GM19351 (cell line): Measurements from ENCODE around the gene L2HGDH.
A peak's percentile ranks its signal among the peaks of the same experiment; 100 is the strongest.

ENCODE experiments used
- ATAC-seq: cut with Tn5 transposase; IDR thresholded peaks from one replicate; pipeline ENCODE4 v1.9.1; 2021; ENCODE audit warnings: mild to moderate bottlenecking, moderate library complexity; ENCODE audit not compliant: unreplicated experiment

The L2HGDH gene

DNA sequence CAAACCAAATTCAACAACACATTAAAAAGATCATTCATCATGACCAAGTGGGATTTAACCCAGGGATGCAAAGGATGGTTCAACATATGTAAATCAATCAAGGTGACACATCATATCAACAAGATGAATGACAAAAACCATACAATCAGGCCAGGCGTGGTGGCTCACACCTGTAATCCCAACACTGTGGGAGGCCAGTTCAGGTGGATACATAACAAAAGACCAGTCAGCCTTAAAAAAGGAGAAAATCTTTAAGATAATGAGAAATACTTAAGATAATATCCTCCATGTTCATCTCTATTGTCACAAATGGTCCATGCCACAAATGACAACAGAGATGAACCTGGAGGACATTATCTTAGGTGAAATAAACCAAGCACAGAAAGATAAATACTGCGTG lies 12.4 kb downstream of the L2HGDH start:
- ATAC-seq, result no peak

DNA sequence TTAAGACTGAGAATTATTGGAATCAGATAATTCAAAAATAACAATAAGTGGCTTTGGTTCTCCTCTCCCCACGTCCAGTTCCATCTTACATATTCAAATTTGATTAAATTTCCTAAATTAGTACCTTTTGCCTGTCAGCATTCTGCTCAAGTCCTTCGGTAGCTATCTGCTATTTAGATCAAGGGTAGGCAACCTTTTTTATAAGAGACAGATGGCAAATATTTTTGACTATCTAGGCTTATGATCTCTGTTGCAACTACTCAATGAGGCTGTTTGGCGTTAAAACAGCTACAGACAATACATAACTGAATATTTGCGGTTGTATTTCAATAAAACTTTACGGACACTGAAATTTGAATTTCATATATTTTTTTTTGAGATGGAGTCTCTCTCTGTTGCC lies 21.7 kb downstream of the L2HGDH start:
- ATAC-seq, result no peak

DNA sequence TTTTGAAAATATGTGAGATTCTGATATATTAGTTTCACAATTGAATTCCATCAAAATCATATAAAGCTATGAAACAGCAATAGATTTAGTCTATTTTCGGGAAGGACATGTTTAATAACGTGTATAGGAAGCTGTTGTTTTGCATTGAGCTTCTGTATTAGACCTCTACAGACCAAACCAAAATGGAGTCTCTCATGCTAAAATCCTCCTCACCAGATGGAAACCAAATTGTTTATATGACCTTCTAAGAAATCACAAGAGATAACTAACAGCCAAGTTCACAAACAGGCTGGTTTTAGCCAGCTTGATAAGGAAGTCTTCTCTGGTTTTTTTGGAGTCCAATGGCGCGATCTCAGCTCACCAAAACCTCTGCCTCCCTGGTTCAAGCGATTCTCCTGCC lies 23.9 kb downstream of the L2HGDH start:
- ATAC-seq, result no peak

DNA sequence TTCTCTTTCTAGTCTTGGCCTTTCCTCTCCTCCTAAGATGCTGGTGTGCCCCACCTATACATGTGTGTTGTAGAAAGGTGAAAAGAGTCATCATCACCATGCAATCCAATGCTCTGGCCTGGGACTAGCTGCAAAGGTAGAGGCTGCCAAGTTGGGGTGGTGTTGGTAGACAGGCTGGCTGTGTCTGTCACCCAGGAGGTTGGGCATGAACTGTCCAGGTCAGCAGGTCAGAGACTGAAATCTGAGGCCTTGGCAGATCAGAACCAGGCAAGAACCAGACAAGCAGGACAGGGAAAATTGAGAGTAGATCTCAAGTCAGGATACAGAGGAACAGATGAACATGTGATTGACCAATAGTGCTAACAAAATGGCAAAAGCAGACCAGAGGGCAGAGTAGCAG lies 26.2 kb downstream of the L2HGDH start:
- ATAC-seq, result no peak

DNA sequence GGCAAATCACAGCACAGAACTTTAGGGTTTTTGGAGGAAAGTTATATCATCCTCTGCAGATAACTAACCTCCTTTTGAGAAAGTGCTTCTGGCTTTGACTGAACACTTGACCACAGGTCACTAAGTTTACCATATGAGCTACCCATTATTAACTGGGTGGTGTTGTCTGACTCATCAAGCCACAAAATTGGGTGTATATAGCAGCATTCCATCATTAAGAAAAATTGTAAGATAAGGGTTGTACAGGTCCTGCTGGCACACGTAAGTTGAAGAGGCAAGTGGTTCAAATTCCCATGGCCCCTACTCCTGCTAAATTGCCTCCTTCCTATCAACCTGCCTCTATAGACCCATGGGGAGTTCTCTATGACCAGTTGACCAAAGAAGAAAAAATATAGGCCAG lies 39.5 kb downstream of the L2HGDH start:
- no peak for ATAC-seq

DNA sequence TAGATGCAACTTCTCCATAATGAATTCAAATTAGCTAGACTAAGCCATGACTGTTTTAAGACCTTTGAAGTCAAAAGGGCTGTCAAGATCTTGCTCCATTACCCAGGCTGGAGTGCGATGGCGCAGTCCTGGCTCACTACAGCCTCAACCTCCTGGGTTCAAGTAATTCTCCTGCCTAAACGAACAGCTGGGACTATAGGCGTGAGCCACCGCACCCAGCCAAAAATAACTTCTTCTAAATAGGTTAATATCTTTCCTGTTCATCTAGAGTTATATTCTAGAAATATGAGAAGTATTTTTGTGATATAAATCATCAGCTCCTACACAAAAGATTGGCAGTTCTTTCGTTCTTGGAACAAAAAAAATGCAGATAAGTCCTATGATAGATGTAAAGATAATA lies 41.1 kb downstream of the L2HGDH start:
- no peak for ATAC-seq

DNA sequence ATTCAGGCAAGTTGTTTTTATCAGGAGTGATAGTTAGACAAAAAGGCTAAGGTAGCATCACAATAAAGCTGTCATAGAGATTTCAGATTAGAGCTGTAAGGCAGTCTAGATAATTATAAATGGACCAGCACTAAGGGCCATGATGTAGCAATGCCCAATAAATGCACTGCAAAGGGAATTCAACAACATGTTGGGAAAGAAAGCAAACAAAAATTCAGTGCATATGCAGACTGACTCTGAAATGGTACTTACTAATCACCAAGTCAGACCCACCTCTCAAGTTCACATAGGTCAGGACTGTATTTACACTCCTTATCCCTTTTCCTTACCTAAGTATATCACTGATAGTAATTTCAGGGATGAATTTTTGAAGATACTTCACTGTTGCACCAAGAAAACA lies 47.0 kb downstream of the L2HGDH start:
- ATAC-seq, result no peak

DNA sequence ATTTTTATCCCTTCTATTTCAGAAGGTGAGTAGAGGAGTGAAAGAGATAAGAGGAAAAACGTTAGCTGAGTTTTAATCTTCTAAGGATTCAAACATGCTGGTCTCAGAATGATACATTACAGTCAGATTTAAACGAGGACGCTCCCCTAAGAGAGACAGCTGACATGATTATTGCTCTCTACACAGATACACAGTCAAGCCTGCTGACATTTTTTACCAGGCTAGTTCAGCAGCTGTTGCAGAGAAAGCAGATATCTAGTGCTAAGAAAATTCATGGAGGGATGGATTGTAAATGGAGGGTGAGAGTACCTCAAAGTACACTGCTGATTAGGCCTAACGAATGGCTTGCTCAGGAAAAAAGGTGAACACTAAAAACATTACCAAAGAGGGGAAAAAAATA lies 48.7 kb downstream of the L2HGDH start:
- no peak for ATAC-seq

DNA sequence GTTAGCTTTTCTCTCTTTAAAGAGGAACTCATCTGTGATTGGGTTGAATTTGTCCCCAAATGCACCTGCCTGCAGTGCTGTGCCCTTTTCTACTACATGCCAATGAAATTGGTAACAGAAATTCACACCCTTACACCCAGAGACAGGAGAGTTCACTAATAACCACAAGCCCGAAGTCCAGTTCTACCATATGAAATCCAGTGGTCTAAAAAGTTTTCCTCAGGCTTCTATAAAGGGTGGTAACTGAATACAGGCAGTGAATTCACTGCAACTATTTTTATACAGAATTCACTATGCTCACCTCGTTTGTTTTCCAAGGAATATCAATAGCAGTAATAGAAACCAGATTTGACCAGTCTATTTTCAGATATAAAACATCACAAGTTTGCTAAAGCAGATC lies 49.2 kb downstream of the L2HGDH start:
- ATAC-seq, result no peak

DNA sequence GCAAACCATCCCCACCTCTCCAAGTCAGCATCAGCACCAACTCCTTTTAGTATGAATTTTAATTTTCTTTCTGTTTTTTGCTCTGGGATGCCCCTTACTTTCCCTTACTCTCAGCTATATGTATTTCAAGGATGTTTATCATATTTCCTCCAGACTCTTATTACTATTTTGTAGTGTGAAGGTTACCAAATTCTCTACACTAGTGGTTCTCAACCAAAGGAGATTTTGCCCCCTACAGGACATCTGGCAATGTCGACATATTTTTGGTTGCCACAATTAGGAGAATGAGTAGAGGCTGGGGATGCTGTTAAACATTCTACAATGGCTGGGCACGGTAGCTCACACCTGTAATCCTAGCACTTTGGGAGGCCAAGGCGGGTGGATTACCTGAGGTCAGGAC lies 51.5 kb downstream of the L2HGDH start:
- ATAC-seq, result peak; percentile 49

DNA sequence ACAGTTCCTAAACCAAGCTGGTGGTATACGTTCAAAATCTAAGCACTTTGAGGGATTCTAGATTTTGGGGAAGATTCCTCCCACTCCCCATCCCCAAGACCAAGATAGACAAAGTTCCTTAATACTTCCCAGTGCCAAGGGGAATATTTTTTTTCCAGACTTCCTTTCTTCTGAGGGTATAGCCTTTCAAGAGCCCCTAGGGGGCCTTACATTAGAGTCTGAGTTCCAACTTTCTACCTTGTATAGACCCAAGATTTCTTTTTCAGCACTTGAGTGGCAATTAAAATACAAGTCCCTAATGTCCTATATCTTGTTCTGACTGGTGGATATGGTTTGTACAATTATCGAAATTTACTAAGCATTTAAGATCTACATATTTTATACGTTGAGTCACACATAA lies 52.0 kb downstream of the L2HGDH start:
- no peak for ATAC-seq

DNA sequence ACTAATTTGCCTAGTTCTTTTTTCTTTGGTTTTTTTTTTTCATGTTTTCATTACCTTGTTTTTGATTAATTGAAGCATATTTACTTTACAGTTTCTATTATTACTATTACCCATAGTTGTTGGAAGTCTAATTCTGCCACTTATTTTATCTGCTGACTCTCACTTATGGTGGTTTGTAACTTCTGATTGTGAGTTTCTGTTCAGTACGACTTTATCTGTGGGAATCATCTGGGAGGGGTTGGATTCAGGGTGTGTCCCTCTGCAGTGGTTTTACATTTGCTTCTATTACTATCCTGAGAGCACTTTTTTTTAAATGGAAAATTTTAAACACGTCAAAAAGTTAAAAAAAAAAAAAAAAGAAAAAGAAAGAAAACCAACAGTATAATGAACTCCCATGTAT lies 54.3 kb downstream of the L2HGDH start:
- no peak for ATAC-seq

DNA sequence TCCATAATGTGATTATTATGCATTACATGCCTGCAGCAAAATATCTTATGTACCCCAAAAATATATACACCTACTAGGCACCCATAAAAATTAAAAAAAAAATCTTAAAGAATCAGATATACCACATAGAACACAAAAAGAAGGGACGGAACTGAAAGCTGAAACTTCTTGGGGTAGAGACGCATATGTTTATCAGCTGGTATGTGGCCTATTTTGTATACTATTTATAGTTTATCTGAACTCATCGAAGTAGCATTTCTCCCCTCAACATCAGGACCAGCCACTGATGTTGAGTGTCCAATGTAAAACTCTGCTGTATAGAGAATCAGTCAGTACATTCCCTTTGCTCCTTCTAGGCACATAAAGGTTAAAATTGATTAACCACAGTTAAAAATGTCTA lies 57.8 kb downstream of the L2HGDH start:
- no peak for ATAC-seq

DNA sequence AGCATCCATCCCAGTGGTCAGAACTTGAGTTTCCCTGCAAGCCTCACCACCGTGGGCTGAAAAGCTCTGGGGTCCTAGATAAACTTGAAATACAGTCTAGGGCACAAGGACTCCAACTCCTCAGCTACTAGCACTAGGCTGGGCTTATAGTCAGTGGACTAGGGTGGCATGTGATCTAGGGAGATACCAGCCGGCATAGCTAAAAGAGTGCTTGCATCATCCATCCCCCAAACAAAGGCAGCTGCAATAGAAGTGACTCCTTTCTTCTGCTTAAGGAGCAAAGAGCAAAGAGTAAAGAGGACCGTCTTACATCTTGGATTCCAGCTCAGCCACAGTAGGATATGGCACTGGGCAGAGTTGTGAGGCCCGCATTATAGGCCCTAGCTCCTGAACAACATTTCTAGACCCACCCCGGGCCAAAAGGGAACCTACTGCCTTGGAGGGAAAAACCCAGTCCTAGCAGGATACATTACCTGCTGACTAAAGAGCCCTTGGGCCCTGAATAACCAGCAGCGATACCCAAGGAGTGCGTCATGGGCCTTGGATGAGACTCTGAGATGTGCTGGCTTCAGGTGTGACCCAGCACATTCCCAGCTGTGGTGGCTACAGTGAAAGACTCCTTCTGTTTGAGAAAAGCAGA lies 62.8 kb downstream of the L2HGDH start:
- ATAC-seq, result no peak

DNA sequence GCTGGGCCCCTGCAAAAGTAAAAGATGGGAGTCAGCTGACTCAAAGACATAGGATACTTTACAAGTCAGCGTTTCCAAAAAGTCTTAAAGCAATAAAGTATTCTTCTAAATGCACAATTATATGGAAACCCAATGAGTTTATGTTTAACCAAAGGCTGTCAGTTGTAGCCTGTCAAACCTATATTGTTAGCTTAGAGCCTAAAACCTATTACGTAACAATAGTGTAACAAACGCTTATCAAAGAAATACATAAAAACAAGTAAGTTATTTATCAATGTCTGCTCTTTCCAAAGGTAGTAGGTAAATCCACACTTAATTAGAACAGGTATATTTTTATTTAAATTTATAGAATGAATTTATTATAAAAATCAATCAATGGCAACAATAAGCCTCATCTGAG lies 64.8 kb downstream of the L2HGDH start:
- ATAC-seq, result no peak

DNA sequence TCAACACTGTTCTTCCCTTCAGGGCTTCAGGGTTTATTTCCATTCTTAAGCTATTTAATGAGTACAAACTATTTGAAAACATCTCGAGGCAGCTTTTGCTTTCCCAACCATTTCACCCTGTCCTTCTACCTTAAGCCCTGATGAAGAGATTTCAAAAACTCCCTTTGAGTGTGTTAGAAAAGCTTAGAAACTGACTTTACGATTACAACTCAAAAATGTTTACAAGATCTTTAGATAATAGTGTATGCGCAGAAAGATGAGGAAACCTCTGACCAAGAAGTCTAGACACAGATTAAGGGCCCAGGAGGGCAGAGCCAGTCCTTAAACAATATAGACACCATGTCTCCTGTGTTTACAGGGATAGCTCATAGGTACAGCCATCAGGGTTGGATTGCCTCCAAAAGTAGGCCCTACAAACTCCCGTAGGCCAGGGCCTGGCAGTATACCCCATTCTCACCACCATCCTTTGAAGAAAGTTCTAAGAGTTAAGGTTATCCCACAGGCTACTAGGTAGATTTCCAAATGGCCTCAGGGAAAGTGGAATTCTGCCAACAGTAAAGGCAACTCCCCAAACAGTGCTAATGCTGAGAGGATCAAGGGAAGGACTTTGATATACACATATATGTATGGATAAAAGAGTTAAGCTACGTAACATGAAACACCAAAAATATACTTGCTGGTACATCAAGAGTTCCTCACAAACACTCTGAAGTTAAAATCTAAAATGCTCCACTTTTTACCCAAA lies 69.3 kb downstream of the L2HGDH start:
- ATAC-seq, result no peak

DNA sequence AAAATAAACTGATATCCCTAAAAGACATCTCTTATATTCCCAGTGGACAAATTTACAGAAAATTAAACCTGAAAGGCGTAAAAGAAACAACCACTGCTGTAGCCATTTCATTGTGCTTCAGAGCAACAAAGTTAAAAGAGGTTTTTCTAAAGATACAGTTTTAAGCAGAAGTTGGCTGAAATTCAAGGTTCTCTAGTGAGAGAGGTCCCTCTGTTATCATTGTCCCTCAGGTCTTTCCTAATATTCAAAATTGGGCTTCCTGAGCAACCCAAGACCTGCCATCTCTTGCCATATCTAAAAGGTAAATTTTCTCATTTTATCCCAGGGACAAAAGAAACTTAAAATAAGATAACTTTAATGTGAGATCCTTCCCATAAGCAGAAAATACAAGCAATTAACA lies 69.9 kb downstream of the L2HGDH start:
- ATAC-seq, result no peak

DNA sequence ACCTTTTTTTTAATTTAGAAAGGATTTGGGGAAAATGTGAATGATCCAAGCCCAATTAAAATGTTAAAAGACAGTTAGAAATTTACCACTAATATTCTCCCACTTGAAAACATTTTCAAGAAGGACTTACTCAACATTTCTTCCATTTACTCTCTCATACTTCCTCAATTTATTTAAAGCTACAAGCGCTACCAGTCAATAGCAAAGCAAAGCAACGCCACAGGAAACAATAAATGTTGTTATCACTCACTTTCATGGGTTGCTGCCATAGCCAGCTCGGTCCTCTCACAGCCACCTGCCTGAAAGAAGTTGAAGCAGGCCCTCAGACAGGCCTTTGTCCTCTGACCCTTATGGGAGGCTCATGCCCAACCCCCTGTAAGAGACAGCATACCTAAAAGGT lies 74.6 kb downstream of the L2HGDH start:
- ATAC-seq, result no peak

DNA sequence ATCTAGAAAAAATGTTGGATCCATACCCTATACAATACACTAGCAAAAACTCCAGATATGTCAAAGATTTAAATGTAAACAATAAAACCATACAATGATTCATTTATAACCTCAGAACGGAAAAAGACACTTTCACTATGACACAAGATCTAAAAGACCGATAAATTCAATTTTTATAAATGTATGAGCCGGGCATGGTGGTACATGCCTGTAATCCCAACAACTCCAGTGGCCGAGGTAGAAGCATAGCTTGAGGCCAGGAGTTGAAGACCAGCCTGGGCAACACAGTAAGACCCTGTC lies 78.1 kb downstream of the L2HGDH start:
- ATAC-seq, result no peak

DNA sequence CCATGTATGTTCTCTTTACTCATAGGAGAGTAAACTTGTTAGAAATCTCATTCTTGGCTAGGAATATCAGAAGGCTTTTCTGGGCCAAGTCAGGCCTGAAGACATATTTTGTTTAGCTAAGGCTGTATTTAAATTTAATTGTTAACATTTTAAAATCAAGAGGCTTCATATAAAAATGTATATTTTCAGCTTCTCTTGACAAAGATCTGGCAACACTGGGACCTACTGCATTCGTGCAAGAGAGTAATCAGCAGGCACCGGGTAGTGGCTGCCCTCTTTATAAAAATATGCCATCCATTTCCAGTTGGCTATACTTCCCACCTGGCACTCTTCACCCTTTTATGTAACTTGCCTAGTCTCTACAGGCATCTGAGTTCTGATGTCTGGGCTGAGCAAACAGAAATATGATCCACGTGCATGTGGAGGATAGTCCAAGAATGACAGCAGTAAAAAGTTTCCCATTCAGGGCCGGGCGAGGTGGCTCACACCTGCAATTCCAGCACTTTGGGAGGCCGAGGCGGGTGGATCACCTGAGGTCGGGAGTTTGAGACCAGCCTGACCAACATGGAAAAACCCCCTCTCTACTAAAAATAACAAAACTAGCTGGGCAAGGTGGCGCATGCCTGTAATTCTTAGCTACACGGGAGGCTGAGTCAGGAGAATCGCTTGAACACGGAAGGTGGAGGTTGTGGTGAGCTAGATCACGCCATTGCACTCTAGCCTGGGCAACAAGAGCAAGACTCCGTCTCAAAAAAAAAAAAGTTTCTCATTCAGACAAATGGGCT lies 78.7 kb downstream of the L2HGDH start:
- ATAC-seq, result no peak

DNA sequence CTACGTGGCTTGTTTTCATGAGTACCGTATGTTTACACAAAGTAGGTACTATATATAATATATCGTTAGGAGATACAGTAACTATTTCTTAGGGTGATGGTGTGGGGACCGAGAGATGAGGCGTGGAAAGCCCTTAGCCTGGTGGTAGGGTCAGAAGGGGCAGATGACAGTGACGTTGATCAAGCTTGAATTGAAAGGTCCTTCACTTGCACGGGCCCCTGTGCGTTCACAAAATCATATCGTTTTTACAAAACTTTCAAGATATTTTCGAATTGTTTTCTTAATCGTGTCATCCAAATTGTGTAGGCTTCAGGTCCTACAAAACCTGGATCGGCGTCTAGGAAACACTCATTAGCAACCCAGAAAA lies 79.8 kb downstream of the L2HGDH start:
- no peak for ATAC-seq

DNA sequence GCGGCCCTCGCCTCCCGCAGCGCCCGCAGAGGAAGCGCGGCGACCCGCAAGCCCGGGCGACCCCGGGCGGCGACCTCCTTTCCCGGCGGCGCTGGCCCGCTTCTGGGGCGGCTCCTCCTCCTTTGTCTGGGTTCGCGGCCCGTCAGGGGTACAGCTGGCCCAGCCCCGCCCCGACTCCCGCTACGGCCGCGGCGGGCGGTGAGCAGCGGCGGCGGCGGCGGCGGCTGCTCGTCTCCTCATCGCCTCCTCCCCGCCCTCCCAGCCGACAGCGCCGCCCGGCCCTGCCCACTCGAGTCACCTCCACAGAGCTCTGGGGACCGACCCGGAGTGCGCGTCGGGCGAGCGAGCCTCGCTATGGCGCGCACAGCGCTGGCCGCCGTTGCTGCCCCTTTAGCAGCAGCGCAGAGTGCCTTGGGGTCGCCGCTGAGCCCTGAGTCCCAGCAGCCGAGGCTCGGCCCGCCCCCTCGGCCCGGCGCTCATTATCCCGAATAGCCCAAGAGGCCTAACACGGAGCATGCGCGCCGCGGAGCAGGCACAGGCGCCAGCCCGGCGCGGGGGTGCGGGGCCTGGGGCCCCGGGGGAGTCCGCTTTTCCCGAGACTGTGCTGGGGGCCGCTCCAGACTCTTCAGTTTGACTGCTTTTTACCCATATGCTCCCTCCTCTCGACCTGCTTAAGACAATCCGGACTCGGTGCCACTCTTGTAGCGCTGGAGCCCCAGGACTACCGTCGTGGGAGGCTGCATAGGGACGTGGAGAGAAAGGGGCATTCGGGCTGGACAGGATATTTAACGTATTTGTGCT lies 80.4 kb downstream of the L2HGDH start, which contains the start of gene SOS2:
Gene SOS2 (minus strand): TSS at position 104 of the 801 bp plus-strand sequence. CDS start 295 bp downstream, outside the sequence.
- peak; percentile 81 for ATAC-seq
